Keratinocyte (primary cell): ENCODE measurements around the gene JAZF1. TPM values are rescaled to one million over a fixed set of nuclear protein-coding genes. Genes with fewer than 3 reads are reported as not detected.

Experiments
- DNase-seq: peaks from one replicate; pipeline ENCODE4 v3.0.0-alpha.2; 2011; ENCODE audit warnings: low read depth, missing footprints, low spot score
- FAIRE-seq: peaks from 2 replicates; lab custom pipeline; 2011; peaks lifted over from hg19 to GRCh38; lab: Jason Lieb, UNC
- H2AFZ ChIP-seq: 2 replicates; pipeline ENCODE4 v1.6.0; 2012; ENCODE audit warnings: low read length, control low read depth, inconsistent platforms; ENCODE audit not compliant: control insufficient read depth
- H3K27ac ChIP-seq: 2 replicates; pipeline ENCODE4 v1.5.1; 2011; ENCODE audit warnings: low read length; ENCODE audit not compliant: control insufficient read depth, insufficient read depth
- H3K27me3 ChIP-seq: 3 replicates; pipeline ENCODE4 v1.6.0; 2011; ENCODE audit warnings: low read length; ENCODE audit not compliant: control insufficient read depth, insufficient read depth; ENCODE audit errors: extremely low read depth
- H3K36me3 ChIP-seq, 2 experiments: 2 replicates in 1 of 2; 3 replicates in 1 of 2; pipeline ENCODE4 v1.5.1; 2011; ENCODE audit warnings: low read length in 2 of 2, mild to moderate bottlenecking in 1 of 2; ENCODE audit not compliant: control insufficient read depth in 2 of 2, insufficient read depth in 2 of 2; ENCODE audit errors: extremely low read depth in 1 of 2
- H3K4me1 ChIP-seq: 3 replicates; pipeline ENCODE4 v1.5.1; 2011; ENCODE audit warnings: low read length; ENCODE audit not compliant: control insufficient read depth, insufficient read depth; ENCODE audit errors: extremely low read depth
- H3K4me2 ChIP-seq: 3 replicates; pipeline ENCODE4 v1.6.0; 2011; ENCODE audit warnings: low read depth, low read length; ENCODE audit not compliant: control insufficient read depth, insufficient read depth; ENCODE audit errors: extremely low read depth
- H3K4me3 ChIP-seq, 3 experiments: fragments of 200-600 bp in 1 of 3; sonication (generic) in 1 of 3; 2 replicates in 2 of 3; 3 replicates in 1 of 3; pipeline ENCODE4 v1.5.1; 2011 to 2016; ENCODE audit warnings: low read length in 3 of 3, mild to moderate bottlenecking in 3 of 3, control low read depth in 2 of 3, inconsistent platforms in 1 of 3, low read depth in 1 of 3, mixed read lengths in 1 of 3, mixed run types in 1 of 3, moderate library complexity in 1 of 3; ENCODE audit not compliant: control insufficient read depth in 2 of 3, insufficient read depth in 2 of 3; ENCODE audit errors: extremely low read depth in 1 of 3
- H3K79me2 ChIP-seq: 2 replicates; pipeline ENCODE4 v1.6.0; 2012; ENCODE audit warnings: low read length; ENCODE audit not compliant: control insufficient read depth, insufficient read depth
- H3K9ac ChIP-seq: 3 replicates; pipeline ENCODE4 v1.6.0; 2011; ENCODE audit warnings: low read length; ENCODE audit not compliant: control insufficient read depth, insufficient read depth; ENCODE audit errors: extremely low read depth
- H3K9me1 ChIP-seq: 3 replicates; pipeline ENCODE4 v1.6.0; 2011; ENCODE audit warnings: low read length; ENCODE audit not compliant: control insufficient read depth, insufficient read depth; ENCODE audit errors: extremely low read depth
- H3K9me3 ChIP-seq: 2 replicates; pipeline ENCODE4 v1.5.1; 2012; ENCODE audit warnings: low read depth, low read length; ENCODE audit not compliant: control insufficient read depth
- H4K20me1 ChIP-seq: 3 replicates; pipeline ENCODE4 v1.6.0; 2011; ENCODE audit warnings: low read length; ENCODE audit not compliant: control insufficient read depth, insufficient read depth; ENCODE audit errors: extremely low read depth
- CTCF ChIP-seq, 3 experiments: IDR thresholded peaks in 1 of 3; conservative IDR thresholded peaks in 1 of 3; optimal IDR thresholded peaks in 1 of 3; 2 replicates in 2 of 3; 3 replicates in 1 of 3; pipeline versions ENCODE3 to v1.5.1; 2011; ENCODE audit warnings: low read length in 3 of 3, mild to moderate bottlenecking in 3 of 3, moderate library complexity in 2 of 3, control low read depth in 1 of 3, inconsistent platforms in 1 of 3; ENCODE audit not compliant: insufficient read depth in 2 of 3; ENCODE audit errors: extremely low read depth in 1 of 3
- EZH2 ChIP-seq: IDR thresholded peaks from one replicate; pipeline ENCODE4 v1.6.1; 2012; ENCODE audit warnings: inconsistent platforms, mild to moderate bottlenecking, low read length, moderate library complexity
- dilution Hi-C: fragments of 300-500 bp; cut with MboI; formaldehyde crosslinking; loops from one replicate; pipeline ENCODE4 v1.7.0; 2020; ENCODE audit warnings: low sequenced_read_pairs; ENCODE audit not compliant: extremely low pct_ligation_motif_present
- polyA plus RNA-seq, 5 experiments: library from polyadenylated mRNA; depleted of rRNA in 3 of 5; stranded (reverse) in 3 of 5; stranded (forward) in 1 of 5; unstranded in 1 of 5; fragments of >200 nt; gene quantifications; 1 replicate in 1 of 5; 2 replicates in 3 of 5; 3 replicates in 1 of 5; pipeline versions ENCODE4 v1.2.1 to v1.2.3, GENCODE V29; 2011 to 2012; ENCODE audit warnings: missing spikeins in 2 of 5, low read depth in 1 of 5, low replicate concordance in 1 of 5

Gene JAZF1
- polyA plus RNA-seq, 1 donor (not counting 4 experiments of a cell fraction or from before 2014, with no cell fraction given), result 2.5 TPM

GRCh38 chr7:27900006-27900405 lies 280.6 kb downstream of the JAZF1 start:
- Histone ChIP-seq H3K4me1 (no peaks in the 10 kb centered on the region), H3K4me3 (no peak overlapping the region), H3K9ac (no peak overlapping the region), H3K9me1 (no peaks in the 10 kb centered on the region), H3K79me2 (no peaks in the 10 kb centered on the region), H2AFZ (no peak overlapping the region), H3K36me3 (no peaks in the 10 kb centered on the region), H3K27ac (no peak overlapping the region), H3K9me3 (no peaks in the 10 kb centered on the region), H3K4me2 (no peak overlapping the region), H4K20me1 (no peaks in the 10 kb centered on the region), H3K27me3 (no peaks in the 10 kb centered on the region)
- TF ChIP-seq CTCF (optimal IDR thresholded peaks at IDR 0.05 in 1 of 3, IDR thresholded peaks at IDR 0.05 in 1 of 3, conservative IDR thresholded peaks at IDR 0.05 in 1 of 3; ENCODE audit: extremely low read depth in 1 of 3, insufficient read depth in 2 of 3, low read length in 3 of 3), result no peak
- TF ChIP-seq EZH2, result no peak
- FAIRE-seq (no peak), DNase-seq (no peak)
- dilution Hi-C loops, result no loop called here

GRCh38 chr7:27899601-27900000 lies 281.0 kb downstream of the JAZF1 start:
- dilution Hi-C loops, result no loop called here
- H3K79me2 ChIP-seq, result no peaks in the 10 kb centered on the region
- no peaks in the 10 kb centered on the region for H3K9me1 ChIP-seq
- no peak overlapping the region for H2AFZ ChIP-seq
- H3K36me3 ChIP-seq, result no peaks in the 10 kb centered on the region
- FAIRE-seq (no peak), DNase-seq (no peak)
- no peaks in the 10 kb centered on the region for H3K9me3 ChIP-seq
- TF ChIP-seq EZH2, result no peak
- no peak for TF ChIP-seq CTCF (optimal IDR thresholded peaks at IDR 0.05 in 1 of 3, IDR thresholded peaks at IDR 0.05 in 1 of 3, conservative IDR thresholded peaks at IDR 0.05 in 1 of 3; ENCODE audit: extremely low read depth in 1 of 3, insufficient read depth in 2 of 3, low read length in 3 of 3)
- H3K9ac ChIP-seq, result no peak overlapping the region
- H4K20me1 ChIP-seq, result no peaks in the 10 kb centered on the region
- no peak overlapping the region for H3K4me3 ChIP-seq
- no peaks in the 10 kb centered on the region for H3K4me1 ChIP-seq
- H3K27ac ChIP-seq, result no peak overlapping the region
- H3K4me2 ChIP-seq, result no peak overlapping the region
- H3K27me3 ChIP-seq, result no peaks in the 10 kb centered on the region
